Gastroesophageal sphincter (tissue), 4 donors: ENCODE measurements around the gene PLEKHG3. TPM values are rescaled to one million over a fixed set of nuclear protein-coding genes. Genes with fewer than 3 reads are reported as not detected.

Experiments used
- ATAC-seq: fragments of 150-250 bp; one replicate; pipeline ENCODE4 v1.9.1; 2016; ENCODE audit warnings: mild to moderate bottlenecking, moderate library complexity
- H3K27ac ChIP-seq, 4 donors: fragments of 200-600 bp; sonication (generic) in 3 of 4; 1 replicate in 3 of 4; 2 replicates in 1 of 4; pipeline ENCODE4 v1.5.1; 2016 to 2019
- H3K27me3 ChIP-seq: fragments of 200-600 bp; sonication (generic); one replicate; pipeline ENCODE4 v1.5.1; 2019
- H3K36me3 ChIP-seq, 2 donors: fragments of 200-600 bp; sonication (generic); one replicate each; pipeline ENCODE4 v1.5.1; 2019; ENCODE audit warnings: control low read depth in 1 of 2
- H3K4me1 ChIP-seq, 3 donors: fragments of 200-600 bp; sonication (generic); 1 replicate in 2 of 3; 2 replicates in 1 of 3; pipeline ENCODE4 v1.5.1; 2016 to 2019; ENCODE audit warnings: control low read depth in 2 of 3
- H3K4me3 ChIP-seq, 2 donors: fragments of 200-600 bp; sonication (generic); one replicate each; pipeline ENCODE4 v1.5.1; 2019; ENCODE audit warnings: mild to moderate bottlenecking in 1 of 2, moderate library complexity in 1 of 2
- H3K9me3 ChIP-seq, 3 donors: fragments of 200-600 bp; sonication (generic); one replicate each; pipeline ENCODE4 v1.5.1; 2017 to 2019; ENCODE audit warnings: control low read depth in 2 of 3
- CTCF ChIP-seq, 4 experiments: fragments of 200-600 bp in 2 of 4; fragments of 450-650 bp in 2 of 4; sonication (generic) in 1 of 4; IDR thresholded peaks; one replicate each; pipeline ENCODE4 v1.5.1; 2017 to 2019; ENCODE audit warnings: antibody characterized with exemption in 4 of 4, mild to moderate bottlenecking in 2 of 4, moderate library complexity in 2 of 4
- EP300 ChIP-seq: sonication (generic); formaldehyde crosslinking; IDR thresholded peaks from one replicate; pipeline ENCODE4 v1.6.1; 2017; ENCODE audit warnings: antibody characterized with exemption, mild to moderate bottlenecking
- POLR2A ChIP-seq, 2 donors: fragments of 450-650 bp; IDR thresholded peaks; one replicate each; pipeline ENCODE4 v1.6.1; 2017; ENCODE audit warnings: antibody characterized with exemption in 2 of 2, mild to moderate bottlenecking in 2 of 2, moderate library complexity in 1 of 2
- POLR2AphosphoS5 ChIP-seq: sonication (generic); formaldehyde crosslinking; IDR thresholded peaks from one replicate; pipeline ENCODE4 v1.6.1; 2017; ENCODE audit warnings: antibody characterized with exemption
- WGBS, 2 donors: methylation state at CpG; one replicate each; pipeline ENCODE4 v1.1.5; 2018; ENCODE audit warnings: low coverage in 1 of 2; 5-methylcytosine and 5-hydroxymethylcytosine counted together
- total RNA-seq, 4 donors: library from RNA; depleted of rRNA; stranded (reverse); fragments of >200 nt; gene quantifications; one replicate each; pipeline ENCODE4 v1.1.0, GENCODE V29; 2016

The PLEKHG3 gene
- total RNA-seq, 4 donors from 2014 or later = 44.2 to 79.4 (median 57.7) TPM

GRCh38 chr14:64747327-64747726 lies 43.1 kb downstream of the PLEKHG3 start:
- H3K27ac ChIP-seq = no peak overlapping the region
- no peak for ATAC-seq

GRCh38 chr14:64748521-64748920 lies 44.3 kb downstream of the PLEKHG3 start:
- no peak for ATAC-seq
- TF ChIP-seq POLR2A (IDR thresholded peaks at IDR 0.05) (no peak), EP300 (no peak), POLR2AphosphoS5 (no peak), CTCF (IDR thresholded peaks at IDR 0.05) (no peak)
- Histone ChIP-seq H3K27ac (no peak overlapping the region), H3K4me3 (no peak overlapping the region), H3K36me3 (peaks cover 0 to 55% of the 10 kb centered on the region in 2 donors), H3K27me3 (no peaks in the 10 kb centered on the region), H3K4me1 (peaks cover 0 to 23% (median 6%) of the 10 kb centered on the region in 3 donors), H3K9me3 (no peaks in the 10 kb centered on the region)
- 73% methylated on average over 3 of the region's 6 CpGs; no CpG with 5 or more reads in 1 of the 2 donors for WGBS, 2 donors

More at GRCh38 chr14:64747327-64747726, 43.1 kb downstream of the PLEKHG3 start:
- Histone ChIP-seq H3K27me3 (no peaks in the 10 kb centered on the region), H3K4me3 (no peak overlapping the region), H3K9me3 (no peaks in the 10 kb centered on the region), H3K4me1 (peaks cover 0 to 23% (median 6%) of the 10 kb centered on the region in 3 donors), H3K36me3 (peaks cover 0 to 67% of the 10 kb centered on the region in 2 donors)
- 71 to 75% methylated on average over 2 to 4 of the region's 5 CpGs for WGBS, 2 donors
- TF ChIP-seq POLR2A (IDR thresholded peaks at IDR 0.05) (no peak), EP300 (no peak), POLR2AphosphoS5 (no peak), CTCF (IDR thresholded peaks at IDR 0.05) (no peak)

GRCh38 chr14:64748995-64749714 lies 44.9 kb downstream of the PLEKHG3 start:
- Histone ChIP-seq H3K4me1 (peaks cover 0 to 23% (median 6%) of the 10 kb centered on the region in 3 donors), H3K4me3 (no peak overlapping the region), H3K36me3 (peaks cover 0 to 48% of the 10 kb centered on the region in 2 donors), H3K9me3 (no peaks in the 10 kb centered on the region), H3K27ac (no peak overlapping the region), H3K27me3 (peaks cover 4% of the 10 kb centered on the region)
- no peak for ATAC-seq
- no CpG with 5 or more reads among the region's 51 CpGs for WGBS, 2 donors
- TF ChIP-seq POLR2A (IDR thresholded peaks at IDR 0.05) (no peak), POLR2AphosphoS5 (no peak), EP300 (no peak), CTCF (IDR thresholded peaks at IDR 0.05) (no peak)

GRCh38 chr14:64752909-64753308 lies 48.7 kb downstream of the PLEKHG3 start:
- Histone ChIP-seq H3K27ac (no peak overlapping the region), H3K36me3 (peaks cover 0 to 18% of the 10 kb centered on the region in 2 donors), H3K4me1 (peaks cover 0 to 8% (median 0%) of the 10 kb centered on the region in 3 donors), H3K4me3 (no peak overlapping the region), H3K9me3 (no peaks in the 10 kb centered on the region), H3K27me3 (peaks cover 7% of the 10 kb centered on the region)
- WGBS, 2 donors = 97% methylated on average over 4 of the region's 6 CpGs; no CpG with 5 or more reads in 1 of the 2 donors
- ATAC-seq = no peak
- TF ChIP-seq POLR2AphosphoS5 (no peak), POLR2A (IDR thresholded peaks at IDR 0.05) (no peak), EP300 (no peak), CTCF (IDR thresholded peaks at IDR 0.05) (no peak)

- Histone ChIP-seq H3K4me3 (no peak overlapping the region), H3K4me1 (peaks cover 0 to 13% (median 0%) of the 10 kb centered on the region in 3 donors), H3K27ac (no peak overlapping the region), H3K27me3 (peaks cover 7% of the 10 kb centered on the region), H3K36me3 (peaks cover 0 to 13% of the 10 kb centered on the region in 2 donors), H3K9me3 (no peaks in the 10 kb centered on the region)
- no peak for ATAC-seq
- TF ChIP-seq POLR2AphosphoS5 = no peak
- no peak for TF ChIP-seq EP300
- no peak for TF ChIP-seq POLR2A (IDR thresholded peaks at IDR 0.05)
- no peak for TF ChIP-seq CTCF (IDR thresholded peaks at IDR 0.05)
- 96 to 100% methylated on average over 3 to 7 of the region's 13 CpGs for WGBS, 2 donors
Measured at GRCh38 chr14:64753374-64753773, 49.1 kb downstream of the PLEKHG3 start.
